PC-3 (cell line): ENCODE data around the gene ADGRV1.

ENCODE experiments used
- EZH2 ChIP-seq: fragments of 300-600 bp; sonication (generic); IDR thresholded peaks from one replicate; pipeline ENCODE4 v1.6.1; 2017; ENCODE audit warnings: antibody characterized with exemption, mild to moderate bottlenecking, low read length; ENCODE audit not compliant: unreplicated experiment
- EZH2phosphoT487 ChIP-seq: fragments of 300-600 bp; sonication (generic); IDR thresholded peaks from 2 replicates; pipeline ENCODE4 v1.6.1; 2018; ENCODE audit warnings: mild to moderate bottlenecking, antibody characterized with exemption, low read length, borderline replicate concordance
- TF ChIP-seq, protein P1 (sequence below): fragments of 300-600 bp; sonication (generic); conservative IDR thresholded peaks from 2 replicates; pipeline ENCODE4 v1.5.1; 2017; ENCODE audit warnings: antibody characterized with exemption, low read depth, mild to moderate bottlenecking, low read length

DNA sequence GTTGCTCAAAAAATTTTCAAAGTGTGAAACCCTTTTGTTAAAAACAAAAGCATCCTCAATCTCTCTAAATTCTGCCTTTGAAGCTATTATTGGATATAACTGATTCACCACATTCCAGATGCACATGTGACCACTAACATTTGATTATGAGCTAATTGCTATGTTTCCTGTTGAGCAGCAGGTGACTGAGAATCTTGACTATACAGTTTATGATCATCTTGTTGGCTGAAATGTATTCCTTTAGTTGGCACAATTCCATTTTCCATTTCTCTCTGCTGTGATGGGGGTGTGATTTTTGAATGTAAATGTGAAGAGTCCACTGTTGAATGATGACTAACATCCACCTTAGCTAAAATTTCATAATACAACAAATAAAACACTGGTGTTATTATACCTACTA is 39.9 kb upstream of the ADGRV1 start:
- TF ChIP-seq EZH2phosphoT487 (no peak), EZH2 (no peak)
- TF ChIP-seq, protein P1, sequence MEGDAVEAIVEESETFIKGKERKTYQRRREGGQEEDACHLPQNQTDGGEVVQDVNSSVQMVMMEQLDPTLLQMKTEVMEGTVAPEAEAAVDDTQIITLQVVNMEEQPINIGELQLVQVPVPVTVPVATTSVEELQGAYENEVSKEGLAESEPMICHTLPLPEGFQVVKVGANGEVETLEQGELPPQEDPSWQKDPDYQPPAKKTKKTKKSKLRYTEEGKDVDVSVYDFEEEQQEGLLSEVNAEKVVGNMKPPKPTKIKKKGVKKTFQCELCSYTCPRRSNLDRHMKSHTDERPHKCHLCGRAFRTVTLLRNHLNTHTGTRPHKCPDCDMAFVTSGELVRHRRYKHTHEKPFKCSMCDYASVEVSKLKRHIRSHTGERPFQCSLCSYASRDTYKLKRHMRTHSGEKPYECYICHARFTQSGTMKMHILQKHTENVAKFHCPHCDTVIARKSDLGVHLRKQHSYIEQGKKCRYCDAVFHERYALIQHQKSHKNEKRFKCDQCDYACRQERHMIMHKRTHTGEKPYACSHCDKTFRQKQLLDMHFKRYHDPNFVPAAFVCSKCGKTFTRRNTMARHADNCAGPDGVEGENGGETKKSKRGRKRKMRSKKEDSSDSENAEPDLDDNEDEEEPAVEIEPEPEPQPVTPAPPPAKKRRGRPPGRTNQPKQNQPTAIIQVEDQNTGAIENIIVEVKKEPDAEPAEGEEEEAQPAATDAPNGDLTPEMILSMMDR: no peak
